Astrocyte (in vitro differentiated cells and primary cell): ENCODE measurements around the gene BCAS1. TPM values are rescaled to one million over a fixed set of nuclear protein-coding genes. Genes with fewer than 3 reads are reported as not detected.

ENCODE experiments used
- DNase-seq: peaks from one replicate; pipeline ENCODE4 v3.0.0-alpha.2; 2010; ENCODE audit warnings: low read depth
- FAIRE-seq: peaks from 2 replicates; lab custom pipeline; 2011; peaks lifted over from hg19 to GRCh38; lab: Jason Lieb, UNC
- H2AFZ ChIP-seq: 2 replicates; pipeline ENCODE4 v1.6.0; 2012; ENCODE audit warnings: low read depth, low read length, inconsistent platforms
- H3K27ac ChIP-seq: 2 replicates; pipeline ENCODE4 v1.5.1; 2011; ENCODE audit warnings: low read depth, low read length, inconsistent platforms
- H3K27me3 ChIP-seq: 2 replicates; pipeline ENCODE4 v1.6.0; 2011; ENCODE audit warnings: low read length, inconsistent platforms; ENCODE audit not compliant: insufficient read depth
- H3K36me3 ChIP-seq: 2 replicates; pipeline ENCODE4 v1.5.1; 2011; ENCODE audit warnings: low read length, inconsistent platforms; ENCODE audit not compliant: insufficient read depth
- H3K4me1 ChIP-seq: 2 replicates; pipeline ENCODE4 v1.5.1; 2011; ENCODE audit warnings: low read length, inconsistent platforms; ENCODE audit not compliant: insufficient read depth
- H3K4me2 ChIP-seq: 2 replicates; pipeline ENCODE4 v1.6.0; 2012; ENCODE audit warnings: low read length, inconsistent platforms
- H3K4me3 ChIP-seq: 2 replicates; pipeline ENCODE4 v1.5.1; 2011; ENCODE audit warnings: low read depth, mild to moderate bottlenecking, low read length, inconsistent platforms; ENCODE audit not compliant: insufficient read depth
- H3K79me2 ChIP-seq: 2 replicates; pipeline ENCODE4 v1.6.0; 2012; ENCODE audit warnings: mild to moderate bottlenecking, low read length, inconsistent platforms; ENCODE audit not compliant: insufficient read depth
- H3K9ac ChIP-seq: 2 replicates; pipeline ENCODE4 v1.6.0; 2012; ENCODE audit warnings: mild to moderate bottlenecking, low read length, inconsistent platforms
- H3K9me3 ChIP-seq: 2 replicates; pipeline ENCODE4 v1.5.1; 2012; ENCODE audit warnings: low read depth, mild to moderate bottlenecking, low read length, inconsistent platforms; ENCODE audit not compliant: insufficient read depth
- H4K20me1 ChIP-seq: 2 replicates; pipeline ENCODE4 v1.6.0; 2012; ENCODE audit warnings: low read length, inconsistent platforms; ENCODE audit not compliant: insufficient read depth
- H3K27ac Mint-ChIP-seq: one replicate; pipeline ENCODE4 v1.8.0; 2021; ENCODE audit warnings: mild to moderate bottlenecking, mixed read lengths; ENCODE audit not compliant: unreplicated experiment
- H3K27me3 Mint-ChIP-seq: one replicate; pipeline ENCODE4 v1.8.0; 2021; ENCODE audit warnings: low read depth, mixed read lengths; ENCODE audit not compliant: unreplicated experiment
- H3K36me3 Mint-ChIP-seq: one replicate; pipeline ENCODE4 v1.8.0; 2021; ENCODE audit warnings: low read depth, mixed read lengths; ENCODE audit not compliant: unreplicated experiment
- H3K4me1 Mint-ChIP-seq: one replicate; pipeline ENCODE4 v1.8.0; 2021; ENCODE audit warnings: low read depth, mixed read lengths; ENCODE audit not compliant: unreplicated experiment
- H3K4me3 Mint-ChIP-seq: one replicate; pipeline ENCODE4 v1.8.0; 2021; ENCODE audit warnings: mild to moderate bottlenecking, moderate library complexity, mixed read lengths; ENCODE audit not compliant: unreplicated experiment
- H3K9me3 Mint-ChIP-seq: one replicate; pipeline ENCODE4 v1.8.0; 2021; ENCODE audit warnings: mild to moderate bottlenecking, mixed read lengths; ENCODE audit not compliant: unreplicated experiment
- EZH2 ChIP-seq: IDR thresholded peaks from 2 replicates; pipeline ENCODE4 v1.6.1; 2012; ENCODE audit warnings: mild to moderate bottlenecking, low read length, inconsistent platforms; ENCODE audit not compliant: insufficient read depth
- total RNA-seq: library from RNA; stranded (reverse); gene quantifications from 2 replicates; pipeline ENCODE4 v1.2.1, GENCODE V29; 2021
- TF ChIP-seq, protein P1 (sequence below): IDR thresholded peaks from 2 replicates; pipeline ENCODE4 v1.5.1; 2011; ENCODE audit warnings: low read depth, mild to moderate bottlenecking, inconsistent platforms, low read length, moderate library complexity; ENCODE audit not compliant: insufficient read depth

Gene BCAS1
- total RNA-seq, 1 donor from 2014 or later = not detected

DNA sequence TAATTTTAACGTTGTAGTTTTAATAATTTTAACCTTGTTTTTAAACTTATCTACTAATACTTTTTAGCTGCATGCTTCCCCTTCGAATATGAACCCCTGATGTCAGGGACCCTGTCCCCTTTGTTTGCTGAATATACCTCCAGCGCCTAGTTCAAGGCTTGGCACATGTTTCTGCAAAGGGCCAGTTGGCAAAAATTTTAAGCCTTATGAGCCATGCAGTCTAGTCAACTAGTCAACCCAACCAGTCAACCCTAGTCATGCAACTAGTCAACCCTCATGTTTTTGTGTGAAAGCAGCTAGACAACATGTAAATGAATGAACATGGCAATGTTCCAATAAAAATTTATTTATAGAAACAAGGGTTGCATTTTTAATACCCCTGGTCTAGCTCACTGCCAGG is 119.8 kb downstream of the BCAS1 start:
- Histone ChIP-seq H3K9ac (no peak overlapping the region), H3K9me3 (no peaks in the 10 kb centered on the region), H3K79me2 (no peaks in the 10 kb centered on the region), H3K27ac (no peak overlapping the region), H3K4me3 (no peak overlapping the region), H3K27me3 (no peaks in the 10 kb centered on the region), H3K36me3 (no peaks in the 10 kb centered on the region), H2AFZ (no peak overlapping the region), H4K20me1 (no peaks in the 10 kb centered on the region), H3K4me2 (no peak overlapping the region), H3K4me1 (peaks cover 20% of the 10 kb centered on the region)
- Mint-ChIP-seq H3K36me3 (no peaks in the 10 kb centered on the region), H3K4me1 (peaks cover 17% of the 10 kb centered on the region), H3K27ac (peak overlapping the region; percentile 6), H3K27me3 (no peaks in the 10 kb centered on the region), H3K4me3 (no peak overlapping the region), H3K9me3 (peaks cover 8% of the 10 kb centered on the region)
- FAIRE-seq = no peak
- DNase-seq = no peak
- no peak for TF ChIP-seq EZH2
- TF ChIP-seq, protein P1, sequence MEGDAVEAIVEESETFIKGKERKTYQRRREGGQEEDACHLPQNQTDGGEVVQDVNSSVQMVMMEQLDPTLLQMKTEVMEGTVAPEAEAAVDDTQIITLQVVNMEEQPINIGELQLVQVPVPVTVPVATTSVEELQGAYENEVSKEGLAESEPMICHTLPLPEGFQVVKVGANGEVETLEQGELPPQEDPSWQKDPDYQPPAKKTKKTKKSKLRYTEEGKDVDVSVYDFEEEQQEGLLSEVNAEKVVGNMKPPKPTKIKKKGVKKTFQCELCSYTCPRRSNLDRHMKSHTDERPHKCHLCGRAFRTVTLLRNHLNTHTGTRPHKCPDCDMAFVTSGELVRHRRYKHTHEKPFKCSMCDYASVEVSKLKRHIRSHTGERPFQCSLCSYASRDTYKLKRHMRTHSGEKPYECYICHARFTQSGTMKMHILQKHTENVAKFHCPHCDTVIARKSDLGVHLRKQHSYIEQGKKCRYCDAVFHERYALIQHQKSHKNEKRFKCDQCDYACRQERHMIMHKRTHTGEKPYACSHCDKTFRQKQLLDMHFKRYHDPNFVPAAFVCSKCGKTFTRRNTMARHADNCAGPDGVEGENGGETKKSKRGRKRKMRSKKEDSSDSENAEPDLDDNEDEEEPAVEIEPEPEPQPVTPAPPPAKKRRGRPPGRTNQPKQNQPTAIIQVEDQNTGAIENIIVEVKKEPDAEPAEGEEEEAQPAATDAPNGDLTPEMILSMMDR = no peak

GRCh38 chr20:53950031-53950430 is 120.4 kb downstream of the BCAS1 start:
- Histone ChIP-seq H2AFZ (peak overlapping the region; percentile 44), H3K79me2 (no peaks in the 10 kb centered on the region), H3K4me2 (peak overlapping the region; percentile 74), H3K27ac (peak overlapping the region; percentile 85), H4K20me1 (no peaks in the 10 kb centered on the region), H3K4me1 (peaks cover 20% of the 10 kb centered on the region), H3K4me3 (peak overlapping the region; percentile 11), H3K9ac (peak overlapping the region; percentile 70), H3K27me3 (no peaks in the 10 kb centered on the region), H3K9me3 (no peaks in the 10 kb centered on the region), H3K36me3 (no peaks in the 10 kb centered on the region)
- no peak for TF ChIP-seq EZH2
- TF ChIP-seq, protein P1 = no peak
- Mint-ChIP-seq H3K9me3 (peaks cover 8% of the 10 kb centered on the region), H3K27me3 (no peaks in the 10 kb centered on the region), H3K4me1 (peaks cover 17% of the 10 kb centered on the region), H3K4me3 (no peak overlapping the region), H3K27ac (peak overlapping the region; percentile 15), H3K36me3 (no peaks in the 10 kb centered on the region)
- FAIRE-seq (no peak), DNase-seq (peak; percentile 50)

DNA sequence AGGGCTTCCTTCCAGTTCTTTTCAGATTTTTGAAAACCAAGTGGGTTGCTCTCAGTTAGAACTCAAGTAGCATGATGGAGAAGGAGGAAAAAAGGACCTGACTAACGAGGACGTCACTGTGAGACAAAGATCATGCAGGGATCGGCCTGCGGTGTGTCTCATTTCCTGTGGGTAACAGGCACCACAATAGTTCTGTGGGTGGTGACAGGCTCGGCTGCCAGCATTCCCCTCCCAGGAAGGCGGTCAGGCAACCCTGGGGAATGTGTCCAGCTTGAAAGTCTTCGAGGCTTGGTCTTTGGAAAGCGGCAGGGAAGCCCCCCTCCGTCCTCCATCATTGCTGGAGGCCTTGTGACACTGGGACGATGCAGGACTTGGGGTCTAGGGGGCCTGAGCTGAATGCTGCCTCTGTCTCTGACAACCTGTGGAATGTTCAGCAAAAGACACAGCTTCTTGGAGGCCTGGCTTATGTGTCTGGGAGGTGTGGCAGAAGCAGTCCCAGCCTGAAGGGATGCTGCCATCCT is 121.0 kb downstream of the BCAS1 start:
- FAIRE-seq = peak; percentile 59
- H3K27ac Mint-ChIP-seq = peak overlapping the region; percentile 51
- peaks cover 20% of the 10 kb centered on the region for H3K4me1 ChIP-seq
- H3K27me3 ChIP-seq = no peaks in the 10 kb centered on the region
- H2AFZ ChIP-seq = peak overlapping the region; percentile 44
- H3K9me3 ChIP-seq = no peaks in the 10 kb centered on the region
- H3K4me3 Mint-ChIP-seq = no peak overlapping the region
- no peak for TF ChIP-seq EZH2
- TF ChIP-seq, protein P1 = no peak
- H3K4me1 Mint-ChIP-seq = peaks cover 17% of the 10 kb centered on the region
- no peaks in the 10 kb centered on the region for H3K79me2 ChIP-seq
- DNase-seq = peak; percentile 98
- H3K9me3 Mint-ChIP-seq = peaks cover 8% of the 10 kb centered on the region
- H3K27ac ChIP-seq = peak overlapping the region; percentile 85
- no peaks in the 10 kb centered on the region for H3K27me3 Mint-ChIP-seq
- H3K36me3 Mint-ChIP-seq = no peaks in the 10 kb centered on the region
- no peaks in the 10 kb centered on the region for H4K20me1 ChIP-seq
- H3K36me3 ChIP-seq = no peaks in the 10 kb centered on the region
- peak overlapping the region; percentile 11 for H3K4me3 ChIP-seq
- peak overlapping the region; percentile 70 for H3K9ac ChIP-seq
- H3K4me2 ChIP-seq = peak overlapping the region; percentile 74
